Hypothalamus (tissue), 51 donors: ENCODE data around the gene EMID1.
A peak's percentile ranks its signal among the peaks of the same experiment; 100 is the strongest.

ENCODE experiments used
- DNase-seq, 51 donors: peaks; one replicate each; lab custom pipeline; 2025; lab: John Stamatoyannopoulos, UW

The EMID1 gene

GRCh38 chr22:29256606-29257325, 51.1 kb downstream of the EMID1 start:
- no peak for DNase-seq

- no peak for DNase-seq
These were observed 52.1 kb downstream of the EMID1 start for GRCh38 chr22:29257751-29258181.

- no peak for DNase-seq
These were observed 52.9 kb downstream of the EMID1 start for GRCh38 chr22:29258407-29259252.

- DNase-seq: no peak
These were observed 53.7 kb downstream of the EMID1 start for GRCh38 chr22:29259253-29259899.

- DNase-seq: no peak
These were observed 54.4 kb downstream of the EMID1 start for GRCh38 chr22:29260031-29260560.

GRCh38 chr22:29260601-29261315, 55.1 kb downstream of the EMID1 start:
- DNase-seq: no peak

GRCh38 chr22:29263791-29264276, 58.1 kb downstream of the EMID1 start:
- DNase-seq: no peak

GRCh38 chr22:29265305-29265704, 59.6 kb downstream of the EMID1 start:
- no peak for DNase-seq

- no peak for DNase-seq
These were observed 60.2 kb downstream of the EMID1 start for GRCh38 chr22:29265929-29266328.

GRCh38 chr22:29266564-29267461, 61.1 kb downstream of the EMID1 start:
- DNase-seq: no peak

- DNase-seq: no peak
These were observed 61.8 kb downstream of the EMID1 start for GRCh38 chr22:29267462-29267857.

GRCh38 chr22:29267858-29268510, 62.3 kb downstream of the EMID1 start, which contains the start of the genes EWSR1 and RHBDD3:
TSS of gene EWSR1 (plus strand) at chr22:29268268. CDS start at chr22:29268337, 69 bp downstream.
TSS of gene RHBDD3 (minus strand) at chr22:29267981. CDS start at chr22:29265626, 2,355 bp downstream.
- DNase-seq: peak; percentile 81 to 100 (median 94)

- DNase-seq: peak in 42 of 51 donors; percentile 28 to 89 (median 68)
These were observed 63.0 kb downstream of the EMID1 start for GRCh38 chr22:29268511-29269229.

- DNase-seq: no peak
These were observed 63.5 kb downstream of the EMID1 start for GRCh38 chr22:29269230-29269604.

GRCh38 chr22:29269731-29270474, 64.2 kb downstream of the EMID1 start:
- DNase-seq: no peak

GRCh38 chr22:29270475-29271271, 65.0 kb downstream of the EMID1 start:
- peak in 2 of 51 donors; percentile 10 to 25 for DNase-seq
